ENCODE measurements around the gene SLC43A3. TPM values are rescaled to one million over a fixed set of nuclear protein-coding genes. Genes with fewer than 3 reads are reported as not detected.
"Not testable (repeated sequence)": the region's sequence is repeated elsewhere in the genome, so short reads cannot be mapped to it uniquely, and the experiment has no call there.

The SLC43A3 gene
- total and polyA plus RNA-seq, 5 donors from 2014 or later = 19.1 to 36.9 (median 24.4) TPM

DNA sequence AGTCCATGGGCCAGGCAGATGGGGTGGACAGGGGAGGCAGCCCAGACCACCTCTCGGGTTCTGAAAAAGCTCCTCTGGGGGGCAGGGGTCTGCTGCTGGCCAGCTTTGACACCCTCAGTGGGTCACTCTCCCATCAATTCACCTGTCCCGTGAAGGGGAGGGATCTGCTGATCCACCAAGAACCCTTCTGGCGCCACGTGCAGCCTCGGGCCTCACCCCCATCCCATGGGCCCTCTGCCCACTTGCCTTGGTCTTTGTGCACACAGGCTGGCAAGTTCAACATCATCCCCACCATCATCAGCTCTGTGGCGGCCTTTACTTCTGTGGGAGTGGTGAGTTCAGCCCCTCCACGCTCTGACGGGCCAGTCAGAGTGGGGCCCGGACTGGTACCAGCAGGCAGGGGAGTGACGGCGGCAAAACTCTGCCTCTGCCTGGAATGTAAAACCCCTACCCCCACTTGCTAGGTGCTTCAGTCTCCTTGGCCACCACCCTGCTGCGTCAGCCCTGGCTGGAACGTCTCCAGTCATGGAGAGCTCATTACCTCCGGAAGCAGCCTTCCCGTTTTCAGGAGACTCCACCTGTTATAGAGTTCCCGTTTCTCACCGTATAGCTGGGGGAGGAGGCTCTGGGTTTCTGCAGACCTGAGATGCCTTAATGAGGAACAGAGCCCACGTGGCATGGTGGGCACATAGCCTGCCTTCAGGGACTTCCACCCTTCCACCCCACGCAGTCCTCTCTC is 58.6 kb downstream of the SLC43A3 start:
- DNase-seq = no peak
- Histone ChIP-seq H3K36me3 (ENCODE audit: control insufficient read depth, insufficient read depth, low read length) (no peaks in the 10 kb centered on the region), H3K4me1 (ENCODE audit: control insufficient read depth, insufficient read depth, low read length, poor library complexity, severe bottlenecking) (no peaks in the 10 kb centered on the region), H3K27ac (ENCODE audit: insufficient read depth, low read length, poor library complexity, severe bottlenecking) (no peak overlapping the region), H3K27me3 (ENCODE audit: control insufficient read depth, insufficient read depth, low read length) (no peaks in the 10 kb centered on the region), H3K9me3 (ENCODE audit: control insufficient read depth in 2 of 2, low read length in 2 of 2) (no peaks in the 10 kb centered on the region), H3K4me3 (ENCODE audit: low read depth, low read length) (no peak overlapping the region)
- no peak for ATAC-seq (ENCODE audit: low read depth in 2 of 2)
- Mint-ChIP-seq H3K9me3 (no peaks in the 10 kb centered on the region), H3K27ac (no peak overlapping the region), H3K4me3 (no peak overlapping the region), H3K4me1 (no peaks in the 10 kb centered on the region), H3K27me3 (no peaks in the 10 kb centered on the region), H3K36me3 (no peaks in the 10 kb centered on the region)

DNA sequence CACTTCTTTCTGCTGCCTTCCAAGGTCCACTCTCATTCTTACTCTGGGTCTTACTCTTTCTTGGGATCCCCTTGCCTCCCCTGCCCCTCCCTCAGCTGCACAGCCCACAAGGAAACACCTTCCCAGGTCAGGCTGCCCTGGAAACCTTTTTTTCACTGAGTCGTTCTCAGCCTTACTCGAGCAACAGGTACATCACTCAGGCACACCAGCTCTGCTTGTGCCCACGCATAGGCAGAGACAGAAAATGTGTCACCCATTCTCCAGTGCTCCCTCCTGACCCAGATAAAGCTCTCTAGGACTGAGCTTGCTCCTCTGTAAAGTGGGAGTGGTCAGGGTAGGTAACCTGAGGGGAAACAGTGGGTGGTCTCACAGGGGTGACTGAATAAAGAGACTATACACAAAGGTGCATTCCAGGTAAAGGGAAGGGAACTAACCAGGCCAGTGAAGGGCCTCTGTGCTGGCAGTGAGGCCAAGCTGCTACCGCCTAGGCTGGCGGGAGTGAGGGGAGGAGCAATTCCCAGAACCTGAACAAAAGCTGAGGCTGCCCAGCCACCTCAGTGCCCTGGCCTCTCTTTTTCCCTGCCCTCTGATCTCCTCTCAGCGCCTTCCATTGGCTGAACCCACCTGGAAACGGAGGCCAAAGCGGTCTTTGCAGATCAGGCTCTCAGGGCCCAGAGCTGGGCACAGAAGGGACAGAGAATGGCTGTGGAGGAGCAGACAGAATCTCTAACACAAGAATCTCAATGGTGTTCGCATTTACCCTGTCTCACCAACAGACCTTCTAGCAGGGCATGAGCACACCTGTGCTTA is 61.9 kb downstream of the SLC43A3 start:
- no peaks in the 10 kb centered on the region for H3K4me1 Mint-ChIP-seq
- Histone ChIP-seq H3K36me3 (ENCODE audit: control insufficient read depth, insufficient read depth, low read length) (no peaks in the 10 kb centered on the region), H3K27ac (ENCODE audit: insufficient read depth, low read length, poor library complexity, severe bottlenecking) (no peak overlapping the region), H3K27me3 (ENCODE audit: control insufficient read depth, insufficient read depth, low read length) (no peaks in the 10 kb centered on the region), H3K9me3 (ENCODE audit: control insufficient read depth in 2 of 2, low read length in 2 of 2) (no peaks in the 10 kb centered on the region), H3K4me3 (ENCODE audit: low read depth, low read length) (no peak overlapping the region), H3K4me1 (ENCODE audit: control insufficient read depth, insufficient read depth, low read length, poor library complexity, severe bottlenecking) (no peaks in the 10 kb centered on the region)
- DNase-seq = no peak
- H3K27ac Mint-ChIP-seq = no peak overlapping the region
- ATAC-seq (ENCODE audit: low read depth in 2 of 2) = no peak
- H3K4me3 Mint-ChIP-seq = peak overlapping the region in 1 of 4 donors; percentile 5
- no peaks in the 10 kb centered on the region for H3K36me3 Mint-ChIP-seq
- no peaks in the 10 kb centered on the region for H3K27me3 Mint-ChIP-seq
- no peaks in the 10 kb centered on the region for H3K9me3 Mint-ChIP-seq

DNA sequence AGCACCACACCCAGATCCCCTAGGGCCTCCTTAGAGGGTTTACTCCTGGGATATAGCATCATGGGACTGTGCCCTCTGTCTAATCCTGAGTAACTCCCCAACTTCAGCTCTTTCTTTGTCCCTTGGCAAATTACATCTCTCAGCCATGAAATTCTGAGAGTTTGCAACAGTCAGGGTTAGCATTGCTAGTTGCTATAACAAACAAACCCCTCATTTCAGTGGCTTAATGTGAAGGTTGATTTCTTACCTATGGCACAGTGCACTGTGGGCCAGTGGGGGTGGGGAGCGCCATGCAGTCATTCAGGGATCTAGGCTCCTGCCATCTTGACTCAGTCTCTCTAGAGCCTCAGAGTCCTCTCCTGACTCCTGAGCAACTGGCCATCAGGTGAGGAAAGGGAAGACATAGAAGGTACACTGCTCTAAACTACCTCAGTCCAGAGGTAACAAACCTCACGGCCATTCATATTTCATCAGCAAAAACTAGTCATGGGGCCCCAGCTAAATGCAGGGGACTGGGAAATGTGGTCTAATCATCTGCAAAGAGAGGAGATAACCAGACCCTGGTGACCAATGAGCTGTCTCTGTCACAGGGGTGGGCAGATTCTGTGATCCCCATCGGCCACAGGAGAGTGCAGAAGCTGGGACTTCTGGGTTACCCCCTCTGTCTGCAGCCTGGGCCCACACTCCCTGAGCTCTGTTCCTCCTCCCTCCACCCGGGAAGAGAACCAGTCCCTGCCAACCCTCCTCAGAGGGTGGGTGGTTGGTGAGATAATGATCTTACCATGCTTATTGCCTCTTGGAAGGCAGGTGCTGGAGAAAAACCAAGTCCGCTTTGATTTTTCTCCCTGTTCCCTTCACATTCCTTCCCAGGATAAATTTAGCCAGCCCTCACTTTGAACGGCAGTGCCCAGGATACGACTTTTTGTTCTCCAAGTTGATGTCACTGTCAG is 63.5 kb downstream of the SLC43A3 start:
- Mint-ChIP-seq H3K4me3 (no peak overlapping the region), H3K27me3 (no peaks in the 10 kb centered on the region), H3K27ac (no peak overlapping the region), H3K9me3 (no peaks in the 10 kb centered on the region), H3K36me3 (no peaks in the 10 kb centered on the region), H3K4me1 (no peaks in the 10 kb centered on the region)
- no peak for ATAC-seq (ENCODE audit: low read depth in 2 of 2)
- no peak for DNase-seq
- Histone ChIP-seq H3K27ac (ENCODE audit: insufficient read depth, low read length, poor library complexity, severe bottlenecking) (no peak overlapping the region), H3K4me1 (ENCODE audit: control insufficient read depth, insufficient read depth, low read length, poor library complexity, severe bottlenecking) (no peaks in the 10 kb centered on the region), H3K9me3 (ENCODE audit: control insufficient read depth in 2 of 2, low read length in 2 of 2) (no peaks in the 10 kb centered on the region), H3K27me3 (ENCODE audit: control insufficient read depth, insufficient read depth, low read length) (no peaks in the 10 kb centered on the region), H3K4me3 (ENCODE audit: low read depth, low read length) (no peak overlapping the region), H3K36me3 (ENCODE audit: control insufficient read depth, insufficient read depth, low read length) (no peaks in the 10 kb centered on the region)

DNA sequence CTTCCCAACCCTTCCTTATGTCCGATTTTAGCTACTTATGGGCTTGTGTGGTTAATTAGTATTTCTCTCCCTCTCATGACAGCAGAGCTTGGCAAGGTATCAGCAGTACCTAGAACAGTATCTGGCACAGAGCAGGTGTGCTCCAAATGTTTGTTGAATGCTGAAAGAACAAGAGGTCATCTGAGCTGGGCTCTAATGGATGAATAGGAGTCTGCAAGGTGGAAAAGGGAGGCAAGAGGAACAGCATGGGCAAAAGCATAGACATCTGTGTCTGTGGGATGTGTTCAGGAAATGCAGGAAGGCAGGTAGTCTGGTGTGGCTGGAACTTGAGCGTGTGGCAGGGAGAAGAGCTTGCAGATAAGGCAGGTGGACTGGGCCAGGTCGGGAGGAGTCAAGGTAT is 65.0 kb downstream of the SLC43A3 start:
- Histone ChIP-seq H3K4me1 (ENCODE audit: control insufficient read depth, insufficient read depth, low read length, poor library complexity, severe bottlenecking) (no peaks in the 10 kb centered on the region), H3K4me3 (ENCODE audit: low read depth, low read length) (no peak overlapping the region), H3K27ac (ENCODE audit: insufficient read depth, low read length, poor library complexity, severe bottlenecking) (no peak overlapping the region), H3K9me3 (ENCODE audit: control insufficient read depth in 2 of 2, low read length in 2 of 2) (no peaks in the 10 kb centered on the region), H3K27me3 (ENCODE audit: control insufficient read depth, insufficient read depth, low read length) (peaks cover 2% of the 10 kb centered on the region), H3K36me3 (ENCODE audit: control insufficient read depth, insufficient read depth, low read length) (no peaks in the 10 kb centered on the region)
- no peak overlapping the region for H3K27ac Mint-ChIP-seq
- DNase-seq (no peak), ATAC-seq (ENCODE audit: low read depth in 2 of 2) (no peak)
- no peaks in the 10 kb centered on the region for H3K9me3 Mint-ChIP-seq
- no peak overlapping the region for H3K4me3 Mint-ChIP-seq
- no peaks in the 10 kb centered on the region for H3K36me3 Mint-ChIP-seq
- H3K27me3 Mint-ChIP-seq = no peaks in the 10 kb centered on the region
- no peaks in the 10 kb centered on the region for H3K4me1 Mint-ChIP-seq

GRCh38 chr11:57361420-57361819 is 65.5 kb downstream of the SLC43A3 start:
- H3K9me3 Mint-ChIP-seq; H3K27ac Mint-ChIP-seq; H3K27me3 ChIP-seq (ENCODE audit: control insufficient read depth, insufficient read depth, low read length); H3K4me3 ChIP-seq (ENCODE audit: low read depth, low read length); DNase-seq; H3K4me1 ChIP-seq (ENCODE audit: control insufficient read depth, insufficient read depth, low read length, poor library complexity, severe bottlenecking); H3K4me3 Mint-ChIP-seq; H3K27me3 Mint-ChIP-seq; ATAC-seq (ENCODE audit: low read depth in 2 of 2); H3K4me1 Mint-ChIP-seq; H3K36me3 ChIP-seq (ENCODE audit: control insufficient read depth, insufficient read depth, low read length); H3K9me3 ChIP-seq (ENCODE audit: control insufficient read depth in 2 of 2, low read length in 2 of 2); H3K27ac ChIP-seq (ENCODE audit: insufficient read depth, low read length, poor library complexity, severe bottlenecking); H3K36me3 Mint-ChIP-seq: not testable (repeated sequence)

- ATAC-seq (ENCODE audit: low read depth in 2 of 2) (no peak), DNase-seq (no peak)
- H3K36me3 ChIP-seq (ENCODE audit: control insufficient read depth, insufficient read depth, low read length) = no peaks in the 10 kb centered on the region
- Mint-ChIP-seq H3K4me3 (no peak overlapping the region), H3K9me3 (no peaks in the 10 kb centered on the region), H3K36me3 (no peaks in the 10 kb centered on the region), H3K27ac (no peak overlapping the region), H3K27me3 (no peaks in the 10 kb centered on the region), H3K4me1 (no peaks in the 10 kb centered on the region)
- no peaks in the 10 kb centered on the region for H3K9me3 ChIP-seq (ENCODE audit: control insufficient read depth in 2 of 2, low read length in 2 of 2)
- no peak overlapping the region for H3K4me3 ChIP-seq (ENCODE audit: low read depth, low read length)
- no peak overlapping the region for H3K27ac ChIP-seq (ENCODE audit: insufficient read depth, low read length, poor library complexity, severe bottlenecking)
- H3K27me3 ChIP-seq (ENCODE audit: control insufficient read depth, insufficient read depth, low read length) = peaks cover 2% of the 10 kb centered on the region
- H3K4me1 ChIP-seq (ENCODE audit: control insufficient read depth, insufficient read depth, low read length, poor library complexity, severe bottlenecking) = no peaks in the 10 kb centered on the region
Measured at GRCh38 chr11:57360991-57361390, 65.9 kb downstream of the SLC43A3 start.

DNA sequence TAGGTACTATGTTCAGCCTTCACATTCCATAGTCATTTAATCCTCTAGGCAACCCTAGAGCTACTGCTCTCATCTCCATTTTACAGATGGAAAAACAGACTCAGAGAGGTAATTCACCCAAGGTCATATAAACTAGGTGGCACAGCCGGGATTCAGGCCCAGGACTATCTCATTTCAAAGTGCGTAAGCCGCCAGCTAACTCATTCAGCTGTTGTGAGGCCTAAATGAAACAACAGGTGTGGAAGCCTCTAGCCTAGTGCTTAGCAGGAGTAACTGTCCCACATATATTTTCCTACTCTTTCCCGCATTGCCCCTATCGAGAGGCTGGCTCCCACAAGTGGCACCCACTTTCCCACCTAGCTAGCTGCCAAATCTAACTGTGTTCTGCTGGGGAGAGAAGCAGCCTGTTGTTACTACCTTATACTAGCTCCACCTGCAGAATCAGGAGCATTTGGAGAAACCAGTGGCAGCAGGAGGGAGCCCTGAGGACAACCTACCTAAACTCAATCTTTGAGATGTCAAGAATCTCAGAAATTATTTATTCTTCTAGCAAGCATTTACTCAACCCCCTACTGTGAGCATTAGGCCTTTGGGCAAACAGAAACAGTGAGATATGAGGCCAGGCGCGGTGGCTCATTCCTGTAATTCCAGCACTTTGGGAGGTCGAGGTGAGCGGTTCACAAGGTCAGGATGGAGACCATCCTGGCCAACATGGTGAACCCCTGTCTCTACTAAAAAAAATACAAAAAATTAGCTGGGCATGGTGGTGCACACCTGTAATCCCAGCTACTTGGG is 66.8 kb downstream of the SLC43A3 start:
- ATAC-seq (ENCODE audit: low read depth in 2 of 2) = no peak
- Histone ChIP-seq H3K4me3 (ENCODE audit: low read depth, low read length) (no peak overlapping the region), H3K27ac (ENCODE audit: insufficient read depth, low read length, poor library complexity, severe bottlenecking) (no peak overlapping the region), H3K4me1 (ENCODE audit: control insufficient read depth, insufficient read depth, low read length, poor library complexity, severe bottlenecking) (no peaks in the 10 kb centered on the region), H3K9me3 (ENCODE audit: control insufficient read depth in 2 of 2, low read length in 2 of 2) (no peaks in the 10 kb centered on the region), H3K27me3 (ENCODE audit: control insufficient read depth, insufficient read depth, low read length) (peaks cover 2% of the 10 kb centered on the region), H3K36me3 (ENCODE audit: control insufficient read depth, insufficient read depth, low read length) (no peaks in the 10 kb centered on the region)
- Mint-ChIP-seq H3K4me3 (no peak overlapping the region), H3K4me1 (no peaks in the 10 kb centered on the region), H3K27me3 (no peaks in the 10 kb centered on the region), H3K9me3 (no peaks in the 10 kb centered on the region), H3K36me3 (no peaks in the 10 kb centered on the region), H3K27ac (no peak overlapping the region)
- no peak for DNase-seq
